Breast epithelium (tissue), 4 donors: Measurements from ENCODE around the gene MAT2A. TPM values are rescaled to one million over a fixed set of nuclear protein-coding genes. Genes with fewer than 3 reads are reported as not detected.
A peak's percentile ranks its signal among the peaks of the same experiment; 100 is the strongest.

ENCODE experiments used
- DNase-seq, 2 donors: peaks; one replicate each; pipeline ENCODE4 v3.0.0-alpha.2; 2019; ENCODE audit warnings: low spot score in 2 of 2
- H3K27ac ChIP-seq, 2 donors: fragments of 200-600 bp; sonication (generic) in 1 of 2; one replicate each; pipeline ENCODE4 v1.5.1; 2016 to 2019; ENCODE audit warnings: mild to moderate bottlenecking in 1 of 2
- H3K27me3 ChIP-seq, 2 donors: fragments of 200-600 bp; sonication (generic) in 1 of 2; one replicate each; pipeline versions ENCODE4 v1.5.1 to v1.6.0; 2017 to 2019; ENCODE audit warnings: control low read depth in 1 of 2, mild to moderate bottlenecking in 1 of 2
- H3K36me3 ChIP-seq: fragments of 200-600 bp; one replicate; pipeline ENCODE4 v1.5.1; 2019
- H3K4me1 ChIP-seq, 2 donors: fragments of 200-600 bp; sonication (generic); one replicate each; pipeline ENCODE4 v1.5.1; 2016 to 2019; ENCODE audit warnings: control low read depth in 1 of 2
- H3K4me3 ChIP-seq, 3 donors: fragments of 200-600 bp; sonication (generic); 1 replicate in 2 of 3; 2 replicates in 1 of 3; pipeline ENCODE4 v1.5.1; 2016 to 2019; ENCODE audit warnings: mild to moderate bottlenecking in 3 of 3, moderate library complexity in 2 of 3
- H3K9me3 ChIP-seq, 2 donors: fragments of 200-600 bp; sonication (generic) in 1 of 2; one replicate each; pipeline ENCODE4 v1.5.1; 2016 to 2019; ENCODE audit warnings: control low read depth in 1 of 2
- CTCF ChIP-seq, 3 donors: fragments of 450-650 bp; IDR thresholded peaks; one replicate each; pipeline ENCODE4 v1.5.1; 2016 to 2017; ENCODE audit warnings: antibody characterized with exemption in 3 of 3, mild to moderate bottlenecking in 3 of 3, moderate library complexity in 3 of 3
- POLR2A ChIP-seq: fragments of 450-650 bp; IDR thresholded peaks from one replicate; pipeline ENCODE4 v1.6.1; 2016; ENCODE audit warnings: antibody characterized with exemption, mild to moderate bottlenecking, moderate library complexity
- POLR2AphosphoS5 ChIP-seq, 3 donors: sonication (generic); formaldehyde crosslinking; IDR thresholded peaks; one replicate each; pipeline ENCODE4 v1.6.1; 2017; ENCODE audit warnings: antibody characterized with exemption in 3 of 3
- intact Hi-C: fragments of 100-400 bp; cut with DNase I; formaldehyde crosslinking; loops from one replicate; pipeline ENCODE4 v1.15.1; 2023; ENCODE audit warnings: low total_unique reads
- total RNA-seq, 3 donors: library from RNA; depleted of rRNA; stranded (reverse); fragments of >200 nt; gene quantifications; one replicate each; pipeline ENCODE4 v1.1.0, GENCODE V29; 2016

The MAT2A gene
- total RNA-seq, 3 donors from 2014 or later, result 180 to 263 (median 236) TPM

DNA sequence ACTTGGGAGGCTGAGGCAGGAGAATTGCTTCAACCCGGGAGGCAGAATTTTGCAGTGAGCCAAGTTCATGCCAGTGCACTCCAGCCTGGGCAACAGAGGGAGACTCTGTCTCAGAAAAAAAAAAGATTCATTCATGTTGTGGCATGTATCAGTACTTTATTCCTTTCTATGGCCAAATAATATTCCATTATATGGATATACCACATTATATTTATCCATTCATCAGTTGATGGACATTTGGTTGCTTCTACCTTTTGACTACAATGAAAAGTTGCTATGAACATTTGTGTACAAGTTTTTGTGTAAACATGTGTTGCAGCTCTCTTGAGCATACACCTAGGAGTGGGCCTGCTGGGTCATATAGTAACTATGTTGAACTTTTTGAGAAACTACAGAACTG lies 9.2 kb upstream of the MAT2A start:
- no peaks in the 10 kb centered on the region for H3K9me3 ChIP-seq
- H3K27ac ChIP-seq, result no peak overlapping the region
- H3K4me3 ChIP-seq, result no peak overlapping the region
- no peak for DNase-seq
- peaks cover 0 to 5% of the 10 kb centered on the region in 2 donors for H3K4me1 ChIP-seq
- TF ChIP-seq CTCF (IDR thresholded peaks at IDR 0.05), result no peak
- TF ChIP-seq POLR2AphosphoS5 (IDR thresholded peaks at IDR 0.05), result no peak
- TF ChIP-seq POLR2A, result no peak
- intact Hi-C loops, result loop anchor here (10.0 kb wide), 1 partner anchor 205 kb away; the partner anchor contains the start of gene TGOLN2
- no peaks in the 10 kb centered on the region for H3K36me3 ChIP-seq
- H3K27me3 ChIP-seq, result no peaks in the 10 kb centered on the region

GRCh38 chr2:85531589-85531988 lies 7.4 kb upstream of the MAT2A start:
- Histone ChIP-seq H3K27ac (no peak overlapping the region), H3K27me3 (no peaks in the 10 kb centered on the region), H3K36me3 (no peaks in the 10 kb centered on the region), H3K4me1 (no peaks in the 10 kb centered on the region), H3K9me3 (no peaks in the 10 kb centered on the region), H3K4me3 (no peak overlapping the region)
- intact Hi-C loops, result loop anchor here (10.0 kb wide), 1 partner anchor 207 kb away; the partner anchor contains the start of gene TGOLN2
- DNase-seq, result no peak
- TF ChIP-seq CTCF (IDR thresholded peaks at IDR 0.05) (no peak), POLR2A (no peak), POLR2AphosphoS5 (IDR thresholded peaks at IDR 0.05) (no peak)

DNA sequence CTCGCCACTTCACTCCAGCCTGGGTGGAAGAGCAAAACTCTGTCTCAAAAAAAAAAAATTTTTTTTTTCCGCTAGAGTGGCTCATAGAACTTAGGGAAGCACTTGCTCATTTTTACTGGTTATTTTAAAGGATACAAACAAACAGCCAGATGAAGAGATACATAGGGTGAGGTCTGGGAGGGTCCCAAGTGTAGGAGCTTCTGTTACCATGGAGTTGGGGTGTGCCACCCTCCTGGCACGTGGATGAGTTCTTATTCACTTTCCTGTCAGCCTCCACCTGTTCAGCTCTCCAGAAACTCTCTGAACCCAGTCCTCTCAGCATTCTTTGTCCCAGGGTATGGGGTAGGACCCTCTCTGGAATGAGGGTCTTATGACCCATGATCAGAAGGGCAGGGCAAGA lies 4.9 kb upstream of the MAT2A start:
- DNase-seq, result no peak
- Histone ChIP-seq H3K27ac (no peak overlapping the region), H3K27me3 (no peaks in the 10 kb centered on the region), H3K4me1 (no peaks in the 10 kb centered on the region), H3K4me3 (no peak overlapping the region), H3K9me3 (no peaks in the 10 kb centered on the region), H3K36me3 (no peaks in the 10 kb centered on the region)
- no peak for TF ChIP-seq POLR2AphosphoS5 (IDR thresholded peaks at IDR 0.05)
- TF ChIP-seq CTCF (IDR thresholded peaks at IDR 0.05), result no peak
- TF ChIP-seq POLR2A, result no peak
- intact Hi-C loops, result loop anchor here (10.0 kb wide), 1 partner anchor 209 kb away; the partner anchor contains the start of gene TGOLN2

GRCh38 chr2:85534881-85535280 lies 4.1 kb upstream of the MAT2A start:
- H3K27ac ChIP-seq, result peak overlapping the region in 1 of 2 donors; percentile 4
- H3K9me3 ChIP-seq, result no peaks in the 10 kb centered on the region
- no peaks in the 10 kb centered on the region for H3K27me3 ChIP-seq
- H3K4me1 ChIP-seq, result no peaks in the 10 kb centered on the region
- H3K4me3 ChIP-seq, result no peak overlapping the region
- no peaks in the 10 kb centered on the region for H3K36me3 ChIP-seq
- no peak for DNase-seq
- TF ChIP-seq POLR2A (no peak), POLR2AphosphoS5 (IDR thresholded peaks at IDR 0.05) (no peak), CTCF (IDR thresholded peaks at IDR 0.05) (no peak)
- intact Hi-C loops, result loop anchor here (5.0 to 10.0 kb wide), 2 partner anchors 98 to 210 kb away; partner anchors contain the start of gene TGOLN2

GRCh38 chr2:85536479-85536878 lies 2.5 kb upstream of the MAT2A start:
- intact Hi-C loops, result loop anchor here (5.0 to 10.0 kb wide), 2 partner anchors 99 to 212 kb away; partner anchors contain the start of gene TGOLN2

More at GRCh38 chr2:85536479-85536878, 2.5 kb upstream of the MAT2A start:
- no peak overlapping the region for H3K4me3 ChIP-seq
- peak overlapping the region; percentile 92 to 99 for H3K27ac ChIP-seq
- no peak for TF ChIP-seq CTCF (IDR thresholded peaks at IDR 0.05)
- no peak for TF ChIP-seq POLR2AphosphoS5 (IDR thresholded peaks at IDR 0.05)
- TF ChIP-seq POLR2A, result no peak
- H3K27me3 ChIP-seq, result no peaks in the 10 kb centered on the region
- no peak for DNase-seq
- H3K9me3 ChIP-seq, result no peaks in the 10 kb centered on the region
- no peaks in the 10 kb centered on the region for H3K36me3 ChIP-seq
- peaks cover 0 to 8% of the 10 kb centered on the region in 2 donors for H3K4me1 ChIP-seq
